HEK293 (cell line): Measurements from ENCODE around the gene NPVF.

Experiments used
- CTCF ChIA-PET: fragments of 350-600 bp; formaldehyde crosslinking; extraction: SDS; loops from one replicate; lab custom pipeline; 2021; ENCODE audit warnings: antibody characterized with exemption; lab: Yijun Ruan, JAX
- POLR2A ChIA-PET: fragments of 300-600 bp; formaldehyde crosslinking; extraction: SDS; loops from one replicate; lab custom pipeline; 2020; ENCODE audit warnings: antibody characterized with exemption, inconsistent platforms; lab: Yijun Ruan, JAX
- H3K27ac ChIP-seq: fragments of 200-500 bp; sonication (Bioruptor generic); 2 replicates; pipeline ENCODE4 v1.5.1; 2014; ENCODE audit warnings: low read depth, low read length, control low read depth, inconsistent platforms; ENCODE audit errors: extremely low read depth
- H3K36me3 ChIP-seq, 2 experiments: fragments of 200-500 bp in 1 of 2; sonication (Bioruptor generic) in 1 of 2; 1 replicate in 1 of 2; 2 replicates in 1 of 2; pipeline ENCODE4 v1.5.1; 2014 to 2017; ENCODE audit warnings: inconsistent platforms in 2 of 2, low read length in 2 of 2; ENCODE audit not compliant: control insufficient read depth in 2 of 2, insufficient read depth in 1 of 2
- H3K4me1 ChIP-seq: fragments of 200-500 bp; sonication (Bioruptor generic); 2 replicates; pipeline ENCODE4 v1.5.1; 2014; ENCODE audit warnings: mild to moderate bottlenecking, low read length, inconsistent platforms; ENCODE audit not compliant: control insufficient read depth, insufficient read depth
- H3K4me3 ChIP-seq: 2 replicates; pipeline ENCODE4 v1.5.1; 2011; ENCODE audit warnings: low read depth, mild to moderate bottlenecking, control low read depth, low read length, moderate library complexity
- H3K9me3 ChIP-seq: fragments of 200-500 bp; sonication (Bioruptor generic); 2 replicates; pipeline ENCODE4 v1.5.1; 2014; ENCODE audit warnings: low read depth, low read length, inconsistent platforms; ENCODE audit not compliant: control insufficient read depth, insufficient read depth
- GLIS1 ChIP-seq: fragments of 450-650 bp; formaldehyde crosslinking; IDR thresholded peaks from 2 replicates; pipeline ENCODE4 v1.5.1; 2016; ENCODE audit warnings: missing biosample characterization, missing genetic modification characterization
- OSR2 ChIP-seq: fragments of 450-650 bp; formaldehyde crosslinking; IDR thresholded peaks from 2 replicates; pipeline ENCODE4 v1.5.1; 2016; ENCODE audit warnings: missing biosample characterization, missing genetic modification characterization
- REPIN1 ChIP-seq: fragments of 450-650 bp; formaldehyde crosslinking; IDR thresholded peaks from 2 replicates; pipeline ENCODE4 v1.5.1; 2017; ENCODE audit warnings: missing biosample characterization, missing genetic modification characterization, low read depth
- SP2 ChIP-seq: fragments of 450-650 bp; formaldehyde crosslinking; IDR thresholded peaks from 2 replicates; pipeline ENCODE4 v1.5.1; 2016; ENCODE audit warnings: missing biosample characterization, missing genetic modification characterization
- YY2 ChIP-seq: fragments of 450-650 bp; formaldehyde crosslinking; IDR thresholded peaks from 2 replicates; pipeline ENCODE4 v1.5.1; 2016; ENCODE audit warnings: missing biosample characterization, missing genetic modification characterization
- ZBTB20 ChIP-seq: fragments of 450-650 bp; formaldehyde crosslinking; IDR thresholded peaks from 2 replicates; pipeline ENCODE4 v1.5.1; 2016; ENCODE audit warnings: missing biosample characterization, missing genetic modification characterization
- ZNF184 ChIP-seq: fragments of 450-650 bp; IDR thresholded peaks from 2 replicates; pipeline ENCODE4 v1.5.1; 2018; ENCODE audit warnings: missing biosample characterization, mild to moderate bottlenecking, missing genetic modification characterization
- ZNF2 ChIP-seq: fragments of 450-650 bp; formaldehyde crosslinking; IDR thresholded peaks from 2 replicates; pipeline ENCODE4 v1.5.1; 2016; ENCODE audit warnings: missing biosample characterization, missing genetic modification characterization
- ZNF239 ChIP-seq: fragments of 450-650 bp; formaldehyde crosslinking; IDR thresholded peaks from 2 replicates; pipeline ENCODE4 v1.5.1; 2016; ENCODE audit warnings: missing biosample characterization, missing genetic modification characterization
- ZNF248 ChIP-seq: fragments of 450-650 bp; formaldehyde crosslinking; IDR thresholded peaks from 2 replicates; pipeline ENCODE4 v1.5.1; 2017; ENCODE audit warnings: missing biosample characterization, missing genetic modification characterization
- ZNF266 ChIP-seq: fragments of 450-650 bp; formaldehyde crosslinking; IDR thresholded peaks from 2 replicates; pipeline ENCODE4 v1.5.1; 2016; ENCODE audit warnings: missing biosample characterization, missing genetic modification characterization, low read depth
- ZNF274 ChIP-seq, 2 experiments: fragments of 200-500 bp in 1 of 2; fragments of 450-650 bp in 1 of 2; sonication (Bioruptor generic) in 1 of 2; formaldehyde crosslinking in 1 of 2; IDR thresholded peaks; 2 replicates each; pipeline versions ENCODE4 v1.5.1 to v1.6.1; 2014 to 2016; ENCODE audit warnings: borderline replicate concordance in 1 of 2, inconsistent platforms in 1 of 2, low read length in 1 of 2, missing biosample characterization in 1 of 2, missing genetic modification characterization in 1 of 2
- ZNF354C ChIP-seq: fragments of 450-650 bp; formaldehyde crosslinking; IDR thresholded peaks from 2 replicates; pipeline ENCODE4 v1.5.1; 2016; ENCODE audit warnings: missing biosample characterization, missing genetic modification characterization, low read depth, borderline replicate concordance
- ZNF362 ChIP-seq: fragments of 450-650 bp; formaldehyde crosslinking; IDR thresholded peaks from 2 replicates; pipeline ENCODE4 v1.5.1; 2016; ENCODE audit warnings: missing biosample characterization, missing genetic modification characterization
- ZNF391 ChIP-seq: fragments of 450-650 bp; formaldehyde crosslinking; IDR thresholded peaks from 2 replicates; pipeline ENCODE4 v1.5.1; 2016; ENCODE audit warnings: low read depth, missing biosample characterization, missing genetic modification characterization, borderline replicate concordance
- ZNF548 ChIP-seq: fragments of 450-650 bp; formaldehyde crosslinking; IDR thresholded peaks from 2 replicates; pipeline ENCODE4 v1.5.1; 2016; ENCODE audit warnings: missing biosample characterization, missing genetic modification characterization
- ZNF560 ChIP-seq: fragments of 450-650 bp; formaldehyde crosslinking; IDR thresholded peaks from 2 replicates; pipeline ENCODE4 v1.5.1; 2017; ENCODE audit warnings: missing biosample characterization, missing genetic modification characterization, borderline replicate concordance
- ZNF585B ChIP-seq: fragments of 450-650 bp; formaldehyde crosslinking; IDR thresholded peaks from 2 replicates; pipeline ENCODE4 v1.5.1; 2016; ENCODE audit warnings: missing biosample characterization, missing genetic modification characterization
- ZNF610 ChIP-seq: fragments of 450-650 bp; formaldehyde crosslinking; IDR thresholded peaks from 2 replicates; pipeline ENCODE4 v1.5.1; 2016; ENCODE audit warnings: missing biosample characterization, missing genetic modification characterization, borderline replicate concordance
- ZNF626 ChIP-seq: fragments of 450-650 bp; sonication (Bioruptor Pico); formaldehyde crosslinking; IDR thresholded peaks from 2 replicates; pipeline ENCODE4 v1.5.1; 2018; ENCODE audit warnings: missing biosample characterization, missing genetic modification characterization, inconsistent platforms
- ZNF747 ChIP-seq: fragments of 450-650 bp; formaldehyde crosslinking; IDR thresholded peaks from 2 replicates; pipeline ENCODE4 v1.5.1; 2016; ENCODE audit warnings: missing biosample characterization, missing genetic modification characterization
- ZNF76 ChIP-seq: fragments of 450-650 bp; formaldehyde crosslinking; IDR thresholded peaks from 2 replicates; pipeline ENCODE4; 2016; ENCODE audit warnings: low read depth, missing biosample characterization, missing genetic modification characterization, borderline replicate concordance
- ZNF792 ChIP-seq: fragments of 450-650 bp; formaldehyde crosslinking; IDR thresholded peaks from 2 replicates; pipeline ENCODE4 v1.5.1; 2016; ENCODE audit warnings: missing biosample characterization, missing genetic modification characterization
- ZNF830 ChIP-seq: fragments of 450-650 bp; IDR thresholded peaks from 2 replicates; pipeline ENCODE4 v1.5.0; 2018; ENCODE audit warnings: missing biosample characterization, missing genetic modification characterization, low read depth, mild to moderate bottlenecking, moderate library complexity
- ZSCAN16 ChIP-seq: fragments of 450-650 bp; formaldehyde crosslinking; IDR thresholded peaks from 2 replicates; pipeline ENCODE4 v1.5.1; 2016; ENCODE audit warnings: missing biosample characterization, missing genetic modification characterization
- TF ChIP-seq, protein P1 (sequence below): fragments of 450-650 bp; formaldehyde crosslinking; IDR thresholded peaks from 2 replicates; pipeline ENCODE4 v1.5.1; 2016; ENCODE audit warnings: missing biosample characterization, missing genetic modification characterization, borderline replicate concordance

NPVF gene

DNA sequence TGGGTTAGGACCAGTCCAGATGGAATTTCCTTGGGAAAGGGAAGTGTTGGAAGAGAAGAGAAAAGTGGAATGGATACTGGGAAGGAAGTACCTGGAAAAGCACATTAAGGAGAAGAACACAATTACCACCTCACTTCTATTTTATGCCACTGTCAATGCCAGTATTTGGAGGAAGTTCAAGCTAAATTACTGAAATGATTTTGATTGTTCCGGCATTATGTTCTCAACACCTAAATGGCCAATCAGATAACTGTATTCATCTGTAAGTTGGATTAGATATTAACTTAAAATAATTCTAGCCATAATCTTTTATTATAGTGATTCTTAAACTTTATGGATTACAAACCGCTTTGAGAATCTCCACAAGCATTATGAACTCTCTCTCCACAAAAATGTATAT lies 7.3 kb downstream of the NPVF start:
- TF ChIP-seq OSR2 (tag by site-specific recombination) (no peak), ZNF548 (tag by site-specific recombination) (no peak), ZSCAN16 (no peak), ZNF266 (tag by site-specific recombination) (no peak), ZNF391 (no peak), ZNF830 (tag by site-specific recombination) (no peak), ZNF274 (IDR thresholded peaks at IDR 0.05; ENCODE audit: low read length) (no peak), ZNF274 (tag by site-specific recombination; IDR thresholded peaks at IDR 0.05; ENCODE audit: borderline replicate concordance) (no peak), REPIN1 (tag by site-specific recombination) (no peak), ZNF76 (no peak), ZNF747 (tag by site-specific recombination) (no peak), ZNF184 (no peak), YY2 (no peak), ZNF362 (tag by site-specific recombination) (no peak)
- no peak overlapping the region for H3K4me3 ChIP-seq
- H3K27ac ChIP-seq = no peak overlapping the region
- CTCF ChIA-PET = interaction anchor here (0.7 kb wide), 1 partner anchor 10 kb away, joined by 3 read pairs; no protein-coding TSS in a partner anchor
- no peaks in the 10 kb centered on the region for H3K4me1 ChIP-seq
- H3K9me3 ChIP-seq = no peaks in the 10 kb centered on the region
- POLR2A ChIA-PET = interaction anchor here (0.9 kb wide), 1 partner anchor 96 kb away, joined by 3 read pairs; the partner anchor contains the start of gene CYCS
- no peaks in the 10 kb centered on the region for H3K36me3 ChIP-seq

DNA sequence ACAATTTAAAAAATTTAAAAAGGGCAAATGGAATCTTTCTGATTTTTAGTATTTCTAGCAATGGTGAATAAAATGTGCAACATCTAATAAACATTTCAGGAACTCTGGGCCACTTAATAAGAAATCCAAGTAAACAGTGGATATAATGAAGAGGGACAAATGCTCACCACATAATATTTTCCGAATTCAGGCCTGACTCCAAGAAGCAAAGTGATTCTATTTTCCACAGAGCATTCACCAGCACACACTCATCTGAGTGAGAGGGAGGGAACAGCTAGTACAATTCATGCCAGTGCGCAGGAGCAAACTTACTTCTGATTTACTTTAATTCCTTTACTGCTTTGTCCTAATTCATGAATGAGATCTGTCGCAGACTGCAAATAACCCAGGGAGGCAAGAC lies 10.1 kb downstream of the NPVF start:
- Histone ChIP-seq H3K27ac (no peak overlapping the region), H3K36me3 (no peaks in the 10 kb centered on the region), H3K4me3 (no peak overlapping the region), H3K9me3 (no peaks in the 10 kb centered on the region), H3K4me1 (no peaks in the 10 kb centered on the region)
- CTCF ChIA-PET = interaction anchor here (1.3 to 2.4 kb wide), 7 partner anchors 9 to 347 kb away, joined by 3 to 26 read pairs (median 6); partner anchors contain the start of gene NPVF
- POLR2A ChIA-PET = no interaction called here
- no peak for TF ChIP-seq ZNF560 (tag by site-specific recombination)
- no peak for TF ChIP-seq ZNF239
- TF ChIP-seq ZNF2 (tag by site-specific recombination) = no peak
- TF ChIP-seq ZBTB20 (tag by site-specific recombination) = no peak
- TF ChIP-seq, protein P1, sequence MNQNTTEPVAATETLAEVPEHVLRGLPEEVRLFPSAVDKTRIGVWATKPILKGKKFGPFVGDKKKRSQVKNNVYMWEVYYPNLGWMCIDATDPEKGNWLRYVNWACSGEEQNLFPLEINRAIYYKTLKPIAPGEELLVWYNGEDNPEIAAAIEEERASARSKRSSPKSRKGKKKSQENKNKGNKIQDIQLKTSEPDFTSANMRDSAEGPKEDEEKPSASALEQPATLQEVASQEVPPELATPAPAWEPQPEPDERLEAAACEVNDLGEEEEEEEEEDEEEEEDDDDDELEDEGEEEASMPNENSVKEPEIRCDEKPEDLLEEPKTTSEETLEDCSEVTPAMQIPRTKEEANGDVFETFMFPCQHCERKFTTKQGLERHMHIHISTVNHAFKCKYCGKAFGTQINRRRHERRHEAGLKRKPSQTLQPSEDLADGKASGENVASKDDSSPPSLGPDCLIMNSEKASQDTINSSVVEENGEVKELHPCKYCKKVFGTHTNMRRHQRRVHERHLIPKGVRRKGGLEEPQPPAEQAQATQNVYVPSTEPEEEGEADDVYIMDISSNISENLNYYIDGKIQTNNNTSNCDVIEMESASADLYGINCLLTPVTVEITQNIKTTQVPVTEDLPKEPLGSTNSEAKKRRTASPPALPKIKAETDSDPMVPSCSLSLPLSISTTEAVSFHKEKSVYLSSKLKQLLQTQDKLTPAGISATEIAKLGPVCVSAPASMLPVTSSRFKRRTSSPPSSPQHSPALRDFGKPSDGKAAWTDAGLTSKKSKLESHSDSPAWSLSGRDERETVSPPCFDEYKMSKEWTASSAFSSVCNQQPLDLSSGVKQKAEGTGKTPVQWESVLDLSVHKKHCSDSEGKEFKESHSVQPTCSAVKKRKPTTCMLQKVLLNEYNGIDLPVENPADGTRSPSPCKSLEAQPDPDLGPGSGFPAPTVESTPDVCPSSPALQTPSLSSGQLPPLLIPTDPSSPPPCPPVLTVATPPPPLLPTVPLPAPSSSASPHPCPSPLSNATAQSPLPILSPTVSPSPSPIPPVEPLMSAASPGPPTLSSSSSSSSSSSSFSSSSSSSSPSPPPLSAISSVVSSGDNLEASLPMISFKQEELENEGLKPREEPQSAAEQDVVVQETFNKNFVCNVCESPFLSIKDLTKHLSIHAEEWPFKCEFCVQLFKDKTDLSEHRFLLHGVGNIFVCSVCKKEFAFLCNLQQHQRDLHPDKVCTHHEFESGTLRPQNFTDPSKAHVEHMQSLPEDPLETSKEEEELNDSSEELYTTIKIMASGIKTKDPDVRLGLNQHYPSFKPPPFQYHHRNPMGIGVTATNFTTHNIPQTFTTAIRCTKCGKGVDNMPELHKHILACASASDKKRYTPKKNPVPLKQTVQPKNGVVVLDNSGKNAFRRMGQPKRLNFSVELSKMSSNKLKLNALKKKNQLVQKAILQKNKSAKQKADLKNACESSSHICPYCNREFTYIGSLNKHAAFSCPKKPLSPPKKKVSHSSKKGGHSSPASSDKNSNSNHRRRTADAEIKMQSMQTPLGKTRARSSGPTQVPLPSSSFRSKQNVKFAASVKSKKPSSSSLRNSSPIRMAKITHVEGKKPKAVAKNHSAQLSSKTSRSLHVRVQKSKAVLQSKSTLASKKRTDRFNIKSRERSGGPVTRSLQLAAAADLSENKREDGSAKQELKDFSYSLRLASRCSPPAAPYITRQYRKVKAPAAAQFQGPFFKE (tag by site-specific recombination) = no peak
- TF ChIP-seq ZNF792 = no peak
- no peak for TF ChIP-seq ZNF610 (tag by site-specific recombination)
- TF ChIP-seq GLIS1 (tag by site-specific recombination) = no peak
- no peak for TF ChIP-seq ZNF248
- no peak for TF ChIP-seq ZNF354C (tag by site-specific recombination)
- no peak for TF ChIP-seq ZNF626
- TF ChIP-seq ZNF585B = no peak
- no peak for TF ChIP-seq SP2 (tag by site-specific recombination)
